Adipocyte (in vitro differentiated cells): ENCODE results near the gene RALGAPA1.

Source experiments
- DNase-seq: peaks from one replicate; pipeline ENCODE4 v3.0.0-alpha.2; 2015; ENCODE audit warnings: low read depth
- H3K27me3 ChIP-seq: replicated peaks from 2 replicates; pipeline ENCODE4 v1.7.0; 2013; ENCODE audit warnings: mild to moderate bottlenecking, low read length, moderate library complexity; ENCODE audit not compliant: control insufficient read depth, insufficient read depth
- H3K36me3 ChIP-seq: 2 replicates; pipeline ENCODE4 v1.7.0; 2013; ENCODE audit warnings: low read length, mild to moderate bottlenecking, moderate library complexity; ENCODE audit not compliant: control insufficient read depth, insufficient read depth, severe bottlenecking
- H3K4me1 ChIP-seq: 2 replicates; pipeline ENCODE4 v1.7.0; 2013; ENCODE audit warnings: mild to moderate bottlenecking, low read length, moderate library complexity; ENCODE audit not compliant: control insufficient read depth, insufficient read depth
- H3K4me3 ChIP-seq: 2 replicates; pipeline ENCODE4 v1.7.0; 2013; ENCODE audit warnings: mild to moderate bottlenecking, low read length, moderate library complexity
- H3K9ac ChIP-seq: 2 replicates; pipeline ENCODE4 v1.7.0; 2013; ENCODE audit warnings: mild to moderate bottlenecking, low read length, moderate library complexity
- H3K9me3 ChIP-seq: 2 replicates; pipeline ENCODE4 v1.7.0; 2013; ENCODE audit warnings: mild to moderate bottlenecking, low read length, moderate library complexity; ENCODE audit not compliant: control insufficient read depth

Gene RALGAPA1

GRCh38 chr14:35715079-35715478 is 94.0 kb downstream of the RALGAPA1 start:
- H3K36me3 ChIP-seq, result peaks cover 33% of the 10 kb centered on the region
- no peaks in the 10 kb centered on the region for H3K27me3 ChIP-seq
- no peak for DNase-seq
- no peak overlapping the region for H3K9ac ChIP-seq
- no peaks in the 10 kb centered on the region for H3K4me1 ChIP-seq
- no peak overlapping the region for H3K4me3 ChIP-seq
- H3K9me3 ChIP-seq, result no peaks in the 10 kb centered on the region

- no peaks in the 10 kb centered on the region for H3K4me1 ChIP-seq
- DNase-seq, result no peak
- H3K9ac ChIP-seq, result no peak overlapping the region
- H3K4me3 ChIP-seq, result no peak overlapping the region
- H3K36me3 ChIP-seq, result peaks cover 34% of the 10 kb centered on the region
- H3K9me3 ChIP-seq, result no peaks in the 10 kb centered on the region
- H3K27me3 ChIP-seq, result no peaks in the 10 kb centered on the region
Observed at GRCh38 chr14:35712466-35712865, 96.6 kb downstream of the RALGAPA1 start.

- Histone ChIP-seq H3K9me3 (no peaks in the 10 kb centered on the region), H3K27me3 (no peaks in the 10 kb centered on the region), H3K36me3 (peaks cover 26% of the 10 kb centered on the region), H3K4me1 (no peaks in the 10 kb centered on the region), H3K4me3 (no peak overlapping the region), H3K9ac (no peak overlapping the region)
- no peak for DNase-seq
Observed at GRCh38 chr14:35708062-35708461, 101.0 kb downstream of the RALGAPA1 start.

- Histone ChIP-seq H3K4me1 (no peaks in the 10 kb centered on the region), H3K36me3 (peaks cover 16% of the 10 kb centered on the region), H3K4me3 (no peak overlapping the region), H3K27me3 (no peaks in the 10 kb centered on the region), H3K9me3 (no peaks in the 10 kb centered on the region), H3K9ac (no peak overlapping the region)
- DNase-seq, result no peak
Observed at GRCh38 chr14:35705636-35706035, 103.5 kb downstream of the RALGAPA1 start.

GRCh38 chr14:35704793-35705493 is 104.2 kb downstream of the RALGAPA1 start:
- DNase-seq, result no peak
- no peaks in the 10 kb centered on the region for H3K27me3 ChIP-seq
- H3K9ac ChIP-seq, result no peak overlapping the region

GRCh38 chr14:35701531-35701930 is 107.6 kb downstream of the RALGAPA1 start:
- DNase-seq, result no peak
- Histone ChIP-seq H3K4me3 (no peak overlapping the region), H3K36me3 (peaks cover 7% of the 10 kb centered on the region), H3K9me3 (no peaks in the 10 kb centered on the region), H3K4me1 (no peaks in the 10 kb centered on the region), H3K9ac (no peak overlapping the region), H3K27me3 (no peaks in the 10 kb centered on the region)

More at GRCh38 chr14:35704793-35705493, 104.2 kb downstream of the RALGAPA1 start:
- Histone ChIP-seq H3K4me3 (no peak overlapping the region), H3K9me3 (no peaks in the 10 kb centered on the region), H3K4me1 (no peaks in the 10 kb centered on the region), H3K36me3 (peaks cover 15% of the 10 kb centered on the region)

GRCh38 chr14:35699791-35700444 is 109.2 kb downstream of the RALGAPA1 start:
- no peaks in the 10 kb centered on the region for H3K4me1 ChIP-seq
- no peak overlapping the region for H3K4me3 ChIP-seq
- no peaks in the 10 kb centered on the region for H3K36me3 ChIP-seq
- DNase-seq, result no peak
- H3K9me3 ChIP-seq, result no peaks in the 10 kb centered on the region
- no peak overlapping the region for H3K9ac ChIP-seq
- H3K27me3 ChIP-seq, result no peaks in the 10 kb centered on the region

- Histone ChIP-seq H3K9me3 (no peaks in the 10 kb centered on the region), H3K9ac (no peak overlapping the region), H3K27me3 (no peaks in the 10 kb centered on the region), H3K4me1 (peaks cover 1% of the 10 kb centered on the region), H3K36me3 (no peaks in the 10 kb centered on the region), H3K4me3 (no peak overlapping the region)
- DNase-seq, result no peak
Observed at GRCh38 chr14:35696575-35696974, 112.5 kb downstream of the RALGAPA1 start.

- Histone ChIP-seq H3K4me3 (no peak overlapping the region), H3K9ac (no peak overlapping the region), H3K36me3 (no peaks in the 10 kb centered on the region), H3K4me1 (peaks cover 3% of the 10 kb centered on the region), H3K27me3 (no peaks in the 10 kb centered on the region), H3K9me3 (no peaks in the 10 kb centered on the region)
- no peak for DNase-seq
Observed at GRCh38 chr14:35696119-35696518, 113.0 kb downstream of the RALGAPA1 start.

GRCh38 chr14:35695647-35696046 is 113.4 kb downstream of the RALGAPA1 start:
- Histone ChIP-seq H3K9me3 (no peaks in the 10 kb centered on the region), H3K27me3 (no peaks in the 10 kb centered on the region), H3K9ac (no peak overlapping the region), H3K4me3 (no peak overlapping the region), H3K36me3 (no peaks in the 10 kb centered on the region), H3K4me1 (peaks cover 3% of the 10 kb centered on the region)
- DNase-seq, result no peak

GRCh38 chr14:35695072-35695471 is 114.0 kb downstream of the RALGAPA1 start:
- H3K36me3 ChIP-seq, result no peaks in the 10 kb centered on the region
- peaks cover 3% of the 10 kb centered on the region for H3K4me1 ChIP-seq
- no peak overlapping the region for H3K4me3 ChIP-seq
- no peaks in the 10 kb centered on the region for H3K9me3 ChIP-seq
- DNase-seq, result no peak
- H3K9ac ChIP-seq, result no peak overlapping the region
- H3K27me3 ChIP-seq, result no peaks in the 10 kb centered on the region
